Keratinocyte (primary cell): ENCODE results near the gene BCAS3. TPM values are rescaled to one million over a fixed set of nuclear protein-coding genes. Genes with fewer than 3 reads are reported as not detected.

Source experiments
- DNase-seq: peaks from one replicate; pipeline ENCODE4 v3.0.0-alpha.2; 2011; ENCODE audit warnings: low read depth, missing footprints, low spot score
- FAIRE-seq: peaks from 2 replicates; lab custom pipeline; 2011; peaks lifted over from hg19 to GRCh38; lab: Jason Lieb, UNC
- H2AFZ ChIP-seq: 2 replicates; pipeline ENCODE4 v1.6.0; 2012; ENCODE audit warnings: low read length, control low read depth, inconsistent platforms; ENCODE audit not compliant: control insufficient read depth
- H3K27ac ChIP-seq: 2 replicates; pipeline ENCODE4 v1.5.1; 2011; ENCODE audit warnings: low read length; ENCODE audit not compliant: control insufficient read depth, insufficient read depth
- H3K27me3 ChIP-seq: 3 replicates; pipeline ENCODE4 v1.6.0; 2011; ENCODE audit warnings: low read length; ENCODE audit not compliant: control insufficient read depth, insufficient read depth; ENCODE audit errors: extremely low read depth
- H3K36me3 ChIP-seq, 2 experiments: 2 replicates in 1 of 2; 3 replicates in 1 of 2; pipeline ENCODE4 v1.5.1; 2011; ENCODE audit warnings: low read length in 2 of 2, mild to moderate bottlenecking in 1 of 2; ENCODE audit not compliant: control insufficient read depth in 2 of 2, insufficient read depth in 2 of 2; ENCODE audit errors: extremely low read depth in 1 of 2
- H3K4me1 ChIP-seq: 3 replicates; pipeline ENCODE4 v1.5.1; 2011; ENCODE audit warnings: low read length; ENCODE audit not compliant: control insufficient read depth, insufficient read depth; ENCODE audit errors: extremely low read depth
- H3K4me2 ChIP-seq: 3 replicates; pipeline ENCODE4 v1.6.0; 2011; ENCODE audit warnings: low read depth, low read length; ENCODE audit not compliant: control insufficient read depth, insufficient read depth; ENCODE audit errors: extremely low read depth
- H3K4me3 ChIP-seq, 3 experiments: fragments of 200-600 bp in 1 of 3; sonication (generic) in 1 of 3; 2 replicates in 2 of 3; 3 replicates in 1 of 3; pipeline ENCODE4 v1.5.1; 2011 to 2016; ENCODE audit warnings: low read length in 3 of 3, mild to moderate bottlenecking in 3 of 3, control low read depth in 2 of 3, inconsistent platforms in 1 of 3, low read depth in 1 of 3, mixed read lengths in 1 of 3, mixed run types in 1 of 3, moderate library complexity in 1 of 3; ENCODE audit not compliant: control insufficient read depth in 2 of 3, insufficient read depth in 2 of 3; ENCODE audit errors: extremely low read depth in 1 of 3
- H3K79me2 ChIP-seq: 2 replicates; pipeline ENCODE4 v1.6.0; 2012; ENCODE audit warnings: low read length; ENCODE audit not compliant: control insufficient read depth, insufficient read depth
- H3K9ac ChIP-seq: 3 replicates; pipeline ENCODE4 v1.6.0; 2011; ENCODE audit warnings: low read length; ENCODE audit not compliant: control insufficient read depth, insufficient read depth; ENCODE audit errors: extremely low read depth
- H3K9me1 ChIP-seq: 3 replicates; pipeline ENCODE4 v1.6.0; 2011; ENCODE audit warnings: low read length; ENCODE audit not compliant: control insufficient read depth, insufficient read depth; ENCODE audit errors: extremely low read depth
- H3K9me3 ChIP-seq: 2 replicates; pipeline ENCODE4 v1.5.1; 2012; ENCODE audit warnings: low read depth, low read length; ENCODE audit not compliant: control insufficient read depth
- H4K20me1 ChIP-seq: 3 replicates; pipeline ENCODE4 v1.6.0; 2011; ENCODE audit warnings: low read length; ENCODE audit not compliant: control insufficient read depth, insufficient read depth; ENCODE audit errors: extremely low read depth
- EZH2 ChIP-seq: IDR thresholded peaks from one replicate; pipeline ENCODE4 v1.6.1; 2012; ENCODE audit warnings: inconsistent platforms, mild to moderate bottlenecking, low read length, moderate library complexity
- dilution Hi-C: fragments of 300-500 bp; cut with MboI; formaldehyde crosslinking; loops from one replicate; pipeline ENCODE4 v1.7.0; 2020; ENCODE audit warnings: low sequenced_read_pairs; ENCODE audit not compliant: extremely low pct_ligation_motif_present
- polyA plus RNA-seq, 5 experiments: library from polyadenylated mRNA; depleted of rRNA in 3 of 5; stranded (reverse) in 3 of 5; stranded (forward) in 1 of 5; unstranded in 1 of 5; fragments of >200 nt; gene quantifications; 1 replicate in 1 of 5; 2 replicates in 3 of 5; 3 replicates in 1 of 5; pipeline versions ENCODE4 v1.2.1 to v1.2.3, GENCODE V29; 2011 to 2012; ENCODE audit warnings: missing spikeins in 2 of 5, low read depth in 1 of 5, low replicate concordance in 1 of 5
- TF ChIP-seq, protein P1 (sequence below), 3 experiments: IDR thresholded peaks in 1 of 3; conservative IDR thresholded peaks in 1 of 3; optimal IDR thresholded peaks in 1 of 3; 2 replicates in 2 of 3; 3 replicates in 1 of 3; pipeline versions ENCODE3 to v1.5.1; 2011; ENCODE audit warnings: low read length in 3 of 3, mild to moderate bottlenecking in 3 of 3, moderate library complexity in 2 of 3, control low read depth in 1 of 3, inconsistent platforms in 1 of 3; ENCODE audit not compliant: insufficient read depth in 2 of 3; ENCODE audit errors: extremely low read depth in 1 of 3

The BCAS3 gene
- polyA plus RNA-seq, 1 donor (not counting 4 experiments of a cell fraction or from before 2014, with no cell fraction given), result 11.8 TPM

DNA sequence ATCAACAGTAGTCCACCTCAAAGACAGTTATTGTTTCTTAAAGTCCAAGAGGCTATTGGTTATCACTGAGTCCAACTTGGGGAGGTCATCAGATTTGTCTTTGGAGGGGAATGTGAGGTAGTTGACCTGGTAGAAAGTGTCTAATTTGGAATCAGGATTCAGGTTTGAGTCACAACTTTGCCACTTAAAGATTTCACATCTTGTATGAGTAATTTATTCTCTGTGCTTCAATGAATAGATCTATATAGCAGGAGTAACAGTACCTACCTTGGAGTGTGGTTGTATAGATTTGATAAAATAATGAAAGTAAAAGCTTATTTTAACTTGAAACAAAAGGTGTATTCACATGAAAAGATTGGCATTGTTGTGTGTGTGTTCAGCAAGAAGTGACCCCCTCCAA, 602.7 kb downstream of the BCAS3 start:
- Histone ChIP-seq H3K9me3 (no peaks in the 10 kb centered on the region), H3K4me3 (no peak overlapping the region), H4K20me1 (no peaks in the 10 kb centered on the region), H3K4me1 (no peaks in the 10 kb centered on the region), H3K27ac (no peak overlapping the region), H3K27me3 (no peaks in the 10 kb centered on the region), H3K9ac (no peak overlapping the region), H2AFZ (no peak overlapping the region), H3K9me1 (no peaks in the 10 kb centered on the region), H3K4me2 (no peak overlapping the region), H3K79me2 (no peaks in the 10 kb centered on the region), H3K36me3 (no peaks in the 10 kb centered on the region)
- FAIRE-seq (no peak), DNase-seq (no peak)
- dilution Hi-C loops, result no loop called here
- no peak for TF ChIP-seq EZH2
- TF ChIP-seq, protein P1, sequence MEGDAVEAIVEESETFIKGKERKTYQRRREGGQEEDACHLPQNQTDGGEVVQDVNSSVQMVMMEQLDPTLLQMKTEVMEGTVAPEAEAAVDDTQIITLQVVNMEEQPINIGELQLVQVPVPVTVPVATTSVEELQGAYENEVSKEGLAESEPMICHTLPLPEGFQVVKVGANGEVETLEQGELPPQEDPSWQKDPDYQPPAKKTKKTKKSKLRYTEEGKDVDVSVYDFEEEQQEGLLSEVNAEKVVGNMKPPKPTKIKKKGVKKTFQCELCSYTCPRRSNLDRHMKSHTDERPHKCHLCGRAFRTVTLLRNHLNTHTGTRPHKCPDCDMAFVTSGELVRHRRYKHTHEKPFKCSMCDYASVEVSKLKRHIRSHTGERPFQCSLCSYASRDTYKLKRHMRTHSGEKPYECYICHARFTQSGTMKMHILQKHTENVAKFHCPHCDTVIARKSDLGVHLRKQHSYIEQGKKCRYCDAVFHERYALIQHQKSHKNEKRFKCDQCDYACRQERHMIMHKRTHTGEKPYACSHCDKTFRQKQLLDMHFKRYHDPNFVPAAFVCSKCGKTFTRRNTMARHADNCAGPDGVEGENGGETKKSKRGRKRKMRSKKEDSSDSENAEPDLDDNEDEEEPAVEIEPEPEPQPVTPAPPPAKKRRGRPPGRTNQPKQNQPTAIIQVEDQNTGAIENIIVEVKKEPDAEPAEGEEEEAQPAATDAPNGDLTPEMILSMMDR (optimal IDR thresholded peaks at IDR 0.05 in 1 of 3, IDR thresholded peaks at IDR 0.05 in 1 of 3, conservative IDR thresholded peaks at IDR 0.05 in 1 of 3; ENCODE audit: extremely low read depth in 1 of 3, insufficient read depth in 2 of 3, low read length in 3 of 3), result no peak

DNA sequence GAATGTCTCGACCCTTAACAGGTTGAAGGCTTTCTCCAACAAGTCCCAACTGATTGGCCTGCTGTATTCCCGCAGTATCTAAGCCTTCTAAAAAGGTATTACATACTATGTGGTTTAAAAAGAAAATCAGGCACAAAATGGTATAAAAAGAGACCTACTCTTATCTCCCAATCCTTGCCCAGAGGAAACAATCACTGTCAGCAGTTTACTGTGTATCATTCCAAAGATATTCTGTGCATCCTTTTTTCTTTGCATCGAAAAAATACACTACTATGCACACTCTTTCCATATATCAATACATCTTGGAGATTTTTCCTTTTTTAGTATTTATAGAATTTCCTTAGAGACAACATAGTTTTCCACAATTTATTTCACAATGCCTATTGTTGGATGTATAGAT, 603.2 kb downstream of the BCAS3 start:
- no peaks in the 10 kb centered on the region for H3K36me3 ChIP-seq
- DNase-seq (no peak), FAIRE-seq (no peak)
- H3K9me1 ChIP-seq, result no peaks in the 10 kb centered on the region
- no peak overlapping the region for H3K4me3 ChIP-seq
- no peak overlapping the region for H3K9ac ChIP-seq
- H3K27ac ChIP-seq, result no peak overlapping the region
- no peaks in the 10 kb centered on the region for H4K20me1 ChIP-seq
- dilution Hi-C loops, result no loop called here
- no peak overlapping the region for H2AFZ ChIP-seq
- no peaks in the 10 kb centered on the region for H3K79me2 ChIP-seq
- TF ChIP-seq, protein P1 (optimal IDR thresholded peaks at IDR 0.05 in 1 of 3, IDR thresholded peaks at IDR 0.05 in 1 of 3, conservative IDR thresholded peaks at IDR 0.05 in 1 of 3; ENCODE audit: extremely low read depth in 1 of 3, insufficient read depth in 2 of 3, low read length in 3 of 3), result no peak
- H3K4me1 ChIP-seq, result no peaks in the 10 kb centered on the region
- no peaks in the 10 kb centered on the region for H3K27me3 ChIP-seq
- no peaks in the 10 kb centered on the region for H3K9me3 ChIP-seq
- no peak overlapping the region for H3K4me2 ChIP-seq
